Right hindlimb (tissue), 1 donor: ENCODE measurements around the gene CYP4F12.
"Not testable (repeated sequence)": the region's sequence is repeated elsewhere in the genome, so short reads cannot be mapped to it uniquely, and the experiment has no call there.

Experiments used
- DNase-seq: peaks from one replicate; pipeline ENCODE4 v3.0.0-alpha.2; 2018

Gene CYP4F12

GRCh38 chr19:15650123-15650522 is 22.8 kb upstream of the CYP4F12 start:
- not testable (repeated sequence) for DNase-seq

- no peak for DNase-seq
Measured at GRCh38 chr19:15651791-15652190, 21.1 kb upstream of the CYP4F12 start.

DNA sequence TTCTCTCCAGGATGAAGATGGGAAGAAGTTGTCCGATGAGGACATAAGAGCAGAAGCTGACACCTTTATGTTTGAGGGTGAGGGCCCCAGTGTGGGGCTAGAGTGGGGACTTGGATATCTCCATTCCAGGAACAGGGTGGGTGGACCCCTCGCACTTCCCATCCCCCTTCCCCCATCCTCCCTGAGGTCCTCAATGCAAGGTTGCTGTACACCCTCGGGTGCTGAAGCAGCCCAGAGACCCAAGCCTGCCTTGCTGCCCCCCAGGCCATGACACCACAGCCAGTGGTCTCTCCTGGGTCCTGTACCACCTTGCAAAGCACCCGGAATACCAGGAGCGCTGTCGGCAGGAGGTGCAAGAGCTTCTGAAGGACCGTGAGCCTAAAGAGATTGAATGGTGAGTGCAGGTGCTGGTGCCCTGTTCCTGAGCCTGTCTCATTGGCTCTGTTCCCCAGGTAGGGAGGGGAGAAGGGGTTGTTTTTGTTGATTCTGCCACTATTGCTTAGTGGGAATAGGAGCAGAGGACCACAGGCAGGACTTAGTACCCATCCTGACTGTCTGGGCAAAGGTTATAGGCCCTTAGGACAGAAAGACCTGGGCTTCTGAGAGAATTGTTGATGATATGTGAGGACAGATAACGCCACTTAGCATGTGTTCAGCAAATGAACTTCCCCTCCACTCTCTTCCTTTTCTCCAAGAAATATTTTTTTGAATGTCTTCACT is 20.2 kb upstream of the CYP4F12 start:
- DNase-seq, result no peak

DNA sequence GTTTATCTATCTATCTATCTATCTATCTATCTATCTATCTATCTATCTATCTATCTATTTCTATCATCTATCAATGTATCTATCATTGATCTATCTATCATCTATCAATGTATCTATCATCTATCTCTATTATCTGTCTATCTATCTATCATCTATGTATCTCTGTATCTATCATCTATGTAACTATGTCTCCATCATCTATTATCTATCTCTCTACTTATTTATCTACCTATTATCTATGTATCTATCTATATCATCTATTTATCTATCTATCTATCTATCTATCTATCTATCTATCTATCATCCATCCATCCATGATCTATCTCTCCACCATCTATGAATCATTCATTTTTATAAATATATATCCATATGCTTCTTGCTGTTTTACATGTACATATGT is 16.4 kb upstream of the CYP4F12 start:
- DNase-seq, result no peak

DNA sequence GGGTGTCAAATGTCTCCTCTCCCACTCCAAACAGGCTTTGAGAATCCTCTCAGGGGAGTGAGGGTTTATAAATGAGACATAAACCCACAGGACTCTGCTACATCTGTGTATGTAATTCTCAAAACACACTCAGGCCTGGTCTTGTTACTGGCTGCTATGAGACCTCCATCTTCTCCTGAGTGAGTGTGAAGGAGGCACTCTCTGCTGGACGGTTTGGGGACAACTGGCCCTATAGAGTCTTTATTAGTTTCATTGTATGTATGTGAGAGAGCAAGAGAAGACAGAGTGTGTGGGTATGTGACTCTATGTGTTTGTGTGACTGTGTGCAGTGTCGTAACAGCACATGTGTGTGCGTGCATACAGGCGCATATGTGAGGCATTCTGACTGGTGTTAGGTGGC is 9.6 kb upstream of the CYP4F12 start:
- no peak for DNase-seq

DNA sequence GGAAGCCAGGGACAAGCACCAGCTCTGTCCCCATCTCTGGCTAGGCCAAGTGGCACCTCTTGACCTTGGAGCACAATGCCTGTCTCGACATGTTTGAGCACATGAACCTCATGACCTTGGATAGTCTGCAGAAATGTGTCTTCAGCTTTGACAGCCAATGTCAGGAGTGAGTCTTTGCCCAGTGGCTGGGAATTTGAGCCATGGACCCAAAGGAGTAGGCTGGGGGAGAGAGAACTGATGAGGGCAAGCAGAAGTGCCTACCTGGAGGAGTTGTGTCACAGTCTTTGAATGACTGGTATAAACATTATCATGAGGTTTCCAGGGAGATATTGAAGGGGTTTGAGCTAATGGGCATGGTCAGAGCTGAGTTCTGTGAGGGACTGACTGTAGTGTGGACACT is 6.7 kb upstream of the CYP4F12 start:
- no peak for DNase-seq

DNA sequence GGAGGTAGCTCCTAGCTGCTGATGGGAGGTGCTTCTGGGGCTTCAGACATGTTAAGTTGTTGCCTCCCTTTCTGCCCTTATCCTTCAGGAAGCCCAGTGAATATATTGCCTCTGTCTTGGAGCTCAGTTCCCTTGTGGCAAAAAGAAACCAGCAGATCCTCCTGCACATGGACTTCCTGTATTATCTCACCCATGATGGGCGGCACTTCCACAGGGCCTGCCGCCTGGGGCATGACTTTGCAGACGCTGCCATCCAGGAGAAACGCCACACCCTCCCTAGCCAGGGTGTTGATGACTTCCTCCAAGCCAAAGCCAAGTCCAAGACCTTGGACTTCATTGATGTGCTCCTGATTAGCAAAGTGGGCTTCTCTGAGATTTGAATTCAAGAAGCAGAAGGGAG is 6.0 kb upstream of the CYP4F12 start:
- no peak for DNase-seq

DNA sequence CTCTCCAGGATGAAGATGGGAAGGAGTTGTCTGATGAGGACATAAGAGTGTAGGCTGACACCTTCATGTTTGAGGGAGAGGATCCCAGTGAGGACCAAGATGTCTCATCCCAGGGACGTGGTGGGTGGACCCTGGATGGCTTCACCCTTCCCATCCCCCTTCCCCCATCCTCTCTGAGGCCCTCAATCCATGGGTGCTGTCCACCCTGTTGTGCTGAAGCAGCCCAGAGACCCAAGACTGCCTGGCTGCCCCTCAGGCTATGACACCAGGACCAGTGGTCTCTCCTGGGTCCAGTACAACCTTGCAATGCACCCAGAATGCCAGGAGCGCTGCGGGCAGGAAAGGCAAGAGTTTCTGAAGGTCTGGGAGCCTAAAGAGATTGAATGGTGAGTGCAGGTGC is 3.4 kb upstream of the CYP4F12 start:
- DNase-seq, result no peak

GRCh38 chr19:15669891-15670290 is 3.0 kb upstream of the CYP4F12 start:
- DNase-seq, result no peak

- DNase-seq, result no peak
Measured at GRCh38 chr19:15671237-15671821, 1.6 kb upstream of the CYP4F12 start.

DNA sequence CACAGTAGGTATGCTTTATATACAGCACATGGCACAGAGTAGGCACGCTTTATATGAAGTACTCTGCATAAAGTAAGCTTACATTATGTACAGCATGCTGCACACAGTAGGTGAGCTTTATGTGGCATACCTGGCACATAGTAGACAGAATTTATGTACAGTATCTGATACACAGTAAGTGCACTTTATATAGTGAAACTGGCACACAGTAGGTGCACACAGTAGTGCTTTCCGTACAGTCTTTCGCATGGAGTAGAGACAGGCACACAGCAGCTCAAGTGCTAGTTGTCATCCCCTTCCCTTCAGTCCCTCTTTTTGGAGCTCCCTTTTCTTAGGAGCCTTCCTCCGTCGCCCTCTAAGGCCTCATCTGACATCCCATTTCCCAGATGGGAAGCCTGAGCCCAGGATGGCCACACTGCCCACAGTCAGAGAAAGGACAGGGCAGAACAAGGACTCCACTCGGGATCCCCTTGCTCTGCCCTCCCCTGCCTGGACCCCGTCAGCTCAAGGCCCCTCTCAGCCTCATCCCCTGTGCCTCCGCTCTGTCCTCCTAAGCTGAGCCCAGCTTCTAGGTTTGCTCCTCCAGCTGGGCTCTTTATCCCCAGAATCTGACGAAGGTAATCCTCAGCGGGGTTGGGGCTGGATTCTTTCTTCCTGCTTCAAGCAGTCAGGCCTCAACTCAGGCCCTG is 852 bp upstream of the CYP4F12 start:
- no peak for DNase-seq

DNA sequence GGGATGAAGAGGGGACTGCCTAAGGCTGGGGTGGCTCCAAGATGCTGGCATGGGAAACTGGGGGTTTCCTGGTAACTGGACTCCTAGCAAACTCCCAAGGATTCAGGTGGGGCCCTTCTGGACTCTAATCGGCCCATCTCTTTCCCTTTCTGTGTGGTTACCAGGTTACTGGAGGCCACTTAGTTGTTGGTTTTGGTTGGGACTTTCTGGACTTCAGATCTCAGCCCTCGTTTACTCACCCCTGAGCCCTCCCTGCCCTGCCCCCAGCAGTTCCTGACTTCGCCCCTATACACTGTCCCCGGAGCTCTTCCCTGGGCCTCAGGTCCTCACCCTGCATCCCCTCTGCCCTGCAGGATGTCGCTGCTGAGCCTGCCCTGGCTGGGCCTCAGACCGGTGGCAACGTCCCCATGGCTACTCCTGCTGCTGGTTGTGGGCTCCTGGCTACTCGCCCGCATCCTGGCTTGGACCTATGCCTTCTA is 328 bp downstream of the CYP4F12 start:
- no peak for DNase-seq

GRCh38 chr19:15675560-15675959 is 2.7 kb downstream of the CYP4F12 start:
- no peak for DNase-seq

DNA sequence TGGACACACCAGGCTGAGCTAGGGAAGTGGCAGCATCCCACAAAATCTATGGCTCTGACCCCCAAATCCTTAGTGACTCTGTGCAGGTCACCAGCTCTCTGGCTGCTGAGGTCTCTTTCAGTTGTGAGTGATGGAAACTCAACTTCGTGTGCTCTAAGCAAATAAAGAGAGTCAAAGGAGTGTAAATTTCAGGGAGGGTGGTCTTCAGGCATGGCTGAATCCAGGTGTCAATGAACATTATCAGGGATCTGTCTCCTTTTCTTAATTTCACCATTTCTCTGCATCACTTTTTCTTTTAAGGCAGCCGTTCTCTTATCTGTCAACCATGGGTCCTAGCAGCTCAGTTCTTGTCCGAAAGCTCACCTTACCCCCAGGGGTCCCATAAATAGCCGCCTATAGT is 6.2 kb downstream of the CYP4F12 start:
- DNase-seq, result no peak

DNA sequence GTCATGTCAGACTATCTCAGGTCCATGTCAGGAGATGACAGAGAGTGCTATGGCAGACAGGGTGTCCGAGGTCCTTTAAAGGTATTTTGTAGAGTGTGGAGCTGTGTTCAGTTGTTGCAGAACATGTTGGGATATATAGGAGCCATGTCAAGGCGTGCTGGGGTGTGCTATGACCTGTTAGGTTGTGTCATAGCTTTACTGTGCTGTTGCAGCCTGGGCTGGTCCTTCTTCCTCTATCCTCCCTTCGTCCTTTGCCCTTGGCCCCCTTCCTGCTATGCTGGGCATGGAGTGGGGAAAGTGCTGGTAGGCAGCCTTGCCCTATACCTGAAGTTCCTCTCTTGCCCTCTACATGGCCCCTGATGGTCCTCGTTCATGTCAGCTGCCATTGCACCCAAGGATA is 7.0 kb downstream of the CYP4F12 start:
- not testable (repeated sequence) for DNase-seq

- DNase-seq, result no peak
Measured at GRCh38 chr19:15680478-15681322, 7.8 kb downstream of the CYP4F12 start.

GRCh38 chr19:15683411-15683810 is 10.5 kb downstream of the CYP4F12 start:
- no peak for DNase-seq

- no peak for DNase-seq
Measured at GRCh38 chr19:15684828-15685227, 11.9 kb downstream of the CYP4F12 start.

DNA sequence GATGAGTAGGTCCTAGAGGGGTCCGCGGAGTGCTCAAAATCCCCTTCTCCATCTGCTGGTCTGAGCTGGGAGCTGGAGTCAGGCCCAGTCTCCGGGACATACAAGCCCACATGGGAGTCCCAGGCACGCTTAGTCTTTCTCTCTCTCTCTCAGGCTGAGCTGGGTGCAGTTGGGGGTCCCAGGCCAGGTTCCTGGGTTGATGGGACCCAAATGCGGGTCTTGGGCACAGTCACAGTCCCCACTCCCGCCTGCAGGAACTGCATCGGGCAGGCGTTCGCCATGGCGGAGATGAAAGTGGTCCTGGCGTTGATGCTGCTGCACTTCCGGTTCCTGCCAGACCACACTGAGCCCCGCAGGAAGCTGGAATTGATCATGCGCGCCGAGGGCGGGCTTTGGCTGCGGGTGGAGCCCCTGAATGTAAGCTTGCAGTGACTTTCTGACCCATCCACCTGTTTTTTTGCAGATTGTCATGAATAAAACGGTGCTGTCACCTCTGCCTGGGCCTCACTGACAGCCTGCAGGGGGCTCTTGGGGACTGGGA is 23.8 kb downstream of the CYP4F12 start:
- DNase-seq, result no peak

GRCh38 chr19:15701757-15702533 is 29.1 kb downstream of the CYP4F12 start:
- DNase-seq, result peak; percentile 60

DNA sequence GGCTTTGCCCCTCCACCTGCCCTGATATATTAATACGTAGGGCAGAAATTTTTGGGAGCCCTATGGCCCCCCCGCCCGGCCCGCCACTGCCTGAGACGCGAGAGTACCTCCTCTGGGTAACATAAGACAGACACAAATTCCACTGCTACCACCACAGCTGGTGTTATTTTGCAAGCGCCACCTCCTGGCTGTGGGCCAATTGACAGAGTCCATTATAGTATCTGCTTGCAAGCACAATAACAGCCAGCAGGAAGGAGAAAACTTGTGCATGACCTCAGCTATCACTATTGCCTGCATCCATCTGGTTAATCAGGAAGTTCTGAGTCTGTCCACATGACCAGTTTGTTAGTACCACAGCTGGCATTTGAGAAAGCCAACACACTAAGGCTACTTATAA is 29.6 kb downstream of the CYP4F12 start:
- peak; percentile 87 for DNase-seq

GRCh38 chr19:15714638-15715037 is 41.8 kb downstream of the CYP4F12 start:
- DNase-seq, result no peak
